Endothelial cell of umbilical vein (primary cell): ENCODE measurements around the gene COL6A2. TPM values are rescaled to one million over a fixed set of nuclear protein-coding genes. Genes with fewer than 3 reads are reported as not detected.

Experiments
- BruUV-seq: library from RNA; stranded (reverse); fragments of 400-500 nt; replicated peaks from 2 replicates; lab custom pipeline; 2021; lab: Mats Ljungman, UMichigan
- CTCF ChIA-PET: fragments of 300-600, 350-600 bp; sonication (Branson Sonifier 250); formaldehyde crosslinking; loops from one replicate; lab custom pipeline; 2021; ENCODE audit warnings: antibody characterized with exemption, inconsistent platforms; lab: Charles Lee
- POLR2A ChIA-PET: fragments of 300-600, 350-600 bp; sonication (Branson Sonifier 250); formaldehyde crosslinking; loops from one replicate; lab custom pipeline; 2021; ENCODE audit warnings: antibody characterized with exemption, inconsistent platforms; lab: Charles Lee
- DNase-seq: peaks from one replicate; pipeline ENCODE4 v3.0.0-alpha.2; 2011; ENCODE audit warnings: low read depth, low spot score
- FAIRE-seq: peaks from 2 replicates; lab custom pipeline; 2011; peaks lifted over from hg19 to GRCh38; lab: Jason Lieb, UNC
- H2AFZ ChIP-seq: 2 replicates; pipeline ENCODE4 v1.6.0; 2012; ENCODE audit warnings: low read depth, low read length, control low read depth, inconsistent platforms
- H3K27ac ChIP-seq: 2 replicates; pipeline ENCODE4 v1.5.1; 2011; ENCODE audit warnings: low read depth, mild to moderate bottlenecking, control low read depth, low read length, moderate library complexity; ENCODE audit not compliant: insufficient read depth
- H3K27me3 ChIP-seq, 2 experiments: 2 replicates each; pipeline versions ENCODE4 v1.6.0 to v1.6.1; 2011; ENCODE audit warnings: low read length in 2 of 2, mixed read lengths in 1 of 2; ENCODE audit not compliant: control insufficient read depth in 2 of 2, insufficient read depth in 2 of 2
- H3K36me3 ChIP-seq, 2 experiments: 2 replicates in 1 of 2; 3 replicates in 1 of 2; pipeline ENCODE4 v1.5.1; 2011; ENCODE audit warnings: low read length in 2 of 2, mild to moderate bottlenecking in 1 of 2, moderate library complexity in 1 of 2; ENCODE audit not compliant: control insufficient read depth in 2 of 2, insufficient read depth in 2 of 2; ENCODE audit errors: extremely low read depth in 1 of 2
- H3K4me1 ChIP-seq: 3 replicates; pipeline ENCODE4 v1.5.1; 2011; ENCODE audit warnings: mild to moderate bottlenecking, low read length; ENCODE audit not compliant: control insufficient read depth, insufficient read depth; ENCODE audit errors: extremely low read depth
- H3K4me2 ChIP-seq: 2 replicates; pipeline ENCODE4 v1.6.1; 2011; ENCODE audit warnings: low read length, control low read depth, mixed read lengths; ENCODE audit not compliant: insufficient read depth
- H3K4me3 ChIP-seq, 3 experiments: fragments of 200-600 bp in 1 of 3; sonication (generic), shearing (Covaris generic) in 1 of 3; replicated peaks in 1 of 3; 2 replicates each; pipeline ENCODE4 v1.5.1; 2011 to 2016; ENCODE audit warnings: control low read depth in 3 of 3, low read length in 3 of 3, mild to moderate bottlenecking in 2 of 3, inconsistent platforms in 1 of 3, low read depth in 1 of 3, moderate library complexity in 1 of 3; ENCODE audit not compliant: insufficient read depth in 1 of 3
- H3K79me2 ChIP-seq: 2 replicates; pipeline ENCODE4 v1.6.0; 2012; ENCODE audit warnings: low read length, inconsistent platforms; ENCODE audit not compliant: control insufficient read depth, insufficient read depth
- H3K9ac ChIP-seq: replicated peaks from 2 replicates; pipeline ENCODE3; 2011; ENCODE audit warnings: low read length, control low read depth; ENCODE audit not compliant: insufficient read depth; ENCODE audit errors: extremely low read depth
- H3K9me1 ChIP-seq: replicated peaks from 3 replicates; pipeline ENCODE4 v1.6.0; 2011; ENCODE audit warnings: mild to moderate bottlenecking, low read length; ENCODE audit not compliant: control insufficient read depth, insufficient read depth; ENCODE audit errors: extremely low read depth
- H3K9me3 ChIP-seq: replicated peaks from 2 replicates; pipeline ENCODE4 v1.5.1; 2012; ENCODE audit warnings: low read length, inconsistent platforms; ENCODE audit not compliant: control insufficient read depth, insufficient read depth
- H4K20me1 ChIP-seq: replicated peaks from 2 replicates; pipeline ENCODE3; 2011; ENCODE audit warnings: mild to moderate bottlenecking, low read length; ENCODE audit not compliant: control insufficient read depth, insufficient read depth; ENCODE audit errors: extremely low read depth
- EZH2 ChIP-seq: IDR thresholded peaks from 2 replicates; pipeline ENCODE4 v1.6.1; 2012; ENCODE audit warnings: borderline replicate concordance, low read depth, mild to moderate bottlenecking, moderate library complexity, low read length, inconsistent platforms; ENCODE audit not compliant: severe bottlenecking
- FOS ChIP-seq: IDR thresholded peaks from 2 replicates; pipeline ENCODE4 v1.6.1; 2011; ENCODE audit warnings: mild to moderate bottlenecking, low read length, moderate library complexity, borderline replicate concordance; ENCODE audit not compliant: insufficient read depth
- GATA2 ChIP-seq: IDR thresholded peaks from 2 replicates; pipeline ENCODE4 v1.7.0; 2011; ENCODE audit warnings: low read depth, mild to moderate bottlenecking, moderate library complexity, mixed read lengths, low read length; ENCODE audit not compliant: insufficient read length, insufficient read depth
- JUN ChIP-seq: IDR thresholded peaks from 2 replicates; pipeline ENCODE4 v1.6.1; 2011; ENCODE audit warnings: borderline replicate concordance, low read depth; ENCODE audit not compliant: insufficient read length, insufficient read depth
- MYC ChIP-seq: IDR thresholded peaks from one replicate; pipeline ENCODE4 v1.6.1; 2011; ENCODE audit warnings: mild to moderate bottlenecking, low read depth, low read length
- POLR2A ChIP-seq: IDR thresholded peaks from 2 replicates; pipeline ENCODE4 v1.6.1; 2012; ENCODE audit warnings: low read depth, mild to moderate bottlenecking, control low read depth, low read length
- POLR2AphosphoS5 ChIP-seq: IDR thresholded peaks from 2 replicates; pipeline ENCODE4 v1.6.1; 2012; ENCODE audit warnings: low read depth, mild to moderate bottlenecking, control low read depth, low read length, moderate library complexity; ENCODE audit not compliant: insufficient read depth
- dilution Hi-C: fragments of 300-500 bp; cut with MboI; formaldehyde crosslinking; loops from one replicate; pipeline ENCODE4 v1.15.0; 2019; ENCODE audit warnings: low sequenced_read_pairs; ENCODE audit not compliant: extremely low pct_ligation_motif_present
- intact Hi-C: fragments of 100-400 bp; cut with micrococcal nuclease; formaldehyde crosslinking; loops from one replicate; pipeline ENCODE4 v1.10.0; 2022
- polyA plus RNA-seq, 4 experiments: library from polyadenylated mRNA; depleted of rRNA in 3 of 4; stranded (reverse) in 3 of 4; unstranded in 1 of 4; fragments of >200 nt; gene quantifications; 2 replicates each; pipeline versions ENCODE4 v1.2.1 to v1.2.3, GENCODE V29; 2011 to 2012; ENCODE audit warnings: missing spikeins in 1 of 4
- total RNA-seq: library from RNA; stranded (reverse); gene quantifications from 2 replicates; pipeline ENCODE4 v1.2.3, GENCODE V29; 2021
- TF ChIP-seq, protein P1 (sequence below): IDR thresholded peaks from 2 replicates; pipeline ENCODE4 v1.6.1; 2011; ENCODE audit not compliant: insufficient read depth, insufficient read length
- TF ChIP-seq, protein P2 (sequence below), 2 donors: IDR thresholded peaks; 1 replicate in 1 of 2; 2 replicates in 1 of 2; pipeline ENCODE4 v1.5.1; 2011; ENCODE audit warnings: low read length in 2 of 2, mild to moderate bottlenecking in 2 of 2, moderate library complexity in 2 of 2, control low read depth in 1 of 2, inconsistent platforms in 1 of 2, low read depth in 1 of 2; ENCODE audit not compliant: insufficient read depth in 1 of 2; ENCODE audit errors: extremely low read depth in 1 of 2

Gene COL6A2
- total and polyA plus RNA-seq, 2 donors (not counting 3 experiments of a cell fraction or from before 2014, with no cell fraction given): 3.4 to 6.1 TPM

DNA sequence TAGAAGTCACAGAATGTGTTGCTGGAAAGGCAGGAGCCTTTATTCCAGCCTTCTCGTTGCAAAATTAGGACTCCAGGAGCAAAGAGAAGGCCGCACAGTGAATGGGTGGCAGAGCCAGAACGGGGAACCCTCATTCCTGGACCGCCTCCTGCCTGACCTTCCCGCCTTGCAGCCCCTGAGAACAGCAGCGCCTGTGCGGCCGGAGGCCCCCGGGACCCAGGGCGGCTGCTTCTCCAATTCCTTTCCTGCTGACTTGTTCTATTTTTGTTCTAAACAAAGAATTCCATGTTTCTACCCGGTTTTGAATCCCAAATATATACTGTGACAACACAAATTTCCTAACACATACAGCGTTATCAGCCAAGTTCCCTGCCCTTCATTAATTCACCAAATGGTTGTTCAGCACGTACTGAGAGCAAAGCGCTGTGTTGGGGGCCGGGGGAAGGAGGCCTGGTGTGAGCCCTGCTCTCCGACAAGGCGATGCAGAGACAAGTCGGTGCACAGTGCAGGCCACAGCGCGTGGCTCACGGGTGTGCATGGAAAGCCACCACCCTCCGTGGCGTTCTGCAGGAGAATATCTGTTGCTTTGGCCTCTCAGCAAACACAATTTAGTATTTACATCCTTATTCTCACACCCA is 31.9 kb upstream of the COL6A2 start:
- no peaks in the 10 kb centered on the region for H3K9me1 ChIP-seq
- no peak overlapping the region for H3K4me2 ChIP-seq
- H3K4me3 ChIP-seq: no peak overlapping the region
- H3K9ac ChIP-seq: no peak overlapping the region
- dilution Hi-C loops: no loop called here
- intact Hi-C loops: no loop called here
- POLR2A ChIA-PET: no interaction called here
- DNase-seq (no peak), FAIRE-seq (no peak)
- CTCF ChIA-PET: interaction anchor here (1.4 kb wide), 1 partner anchor 92 kb away, joined by 5 read pairs; no protein-coding TSS in a partner anchor
- TF ChIP-seq POLR2A: no peak
- no peak for TF ChIP-seq JUN
- no peak for TF ChIP-seq EZH2
- TF ChIP-seq, protein P1, sequence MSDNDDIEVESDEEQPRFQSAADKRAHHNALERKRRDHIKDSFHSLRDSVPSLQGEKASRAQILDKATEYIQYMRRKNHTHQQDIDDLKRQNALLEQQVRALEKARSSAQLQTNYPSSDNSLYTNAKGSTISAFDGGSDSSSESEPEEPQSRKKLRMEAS: no peak
- no peak for TF ChIP-seq POLR2AphosphoS5
- TF ChIP-seq FOS: no peak
- no peak for TF ChIP-seq GATA2
- no peak for TF ChIP-seq MYC
- TF ChIP-seq, protein P2, sequence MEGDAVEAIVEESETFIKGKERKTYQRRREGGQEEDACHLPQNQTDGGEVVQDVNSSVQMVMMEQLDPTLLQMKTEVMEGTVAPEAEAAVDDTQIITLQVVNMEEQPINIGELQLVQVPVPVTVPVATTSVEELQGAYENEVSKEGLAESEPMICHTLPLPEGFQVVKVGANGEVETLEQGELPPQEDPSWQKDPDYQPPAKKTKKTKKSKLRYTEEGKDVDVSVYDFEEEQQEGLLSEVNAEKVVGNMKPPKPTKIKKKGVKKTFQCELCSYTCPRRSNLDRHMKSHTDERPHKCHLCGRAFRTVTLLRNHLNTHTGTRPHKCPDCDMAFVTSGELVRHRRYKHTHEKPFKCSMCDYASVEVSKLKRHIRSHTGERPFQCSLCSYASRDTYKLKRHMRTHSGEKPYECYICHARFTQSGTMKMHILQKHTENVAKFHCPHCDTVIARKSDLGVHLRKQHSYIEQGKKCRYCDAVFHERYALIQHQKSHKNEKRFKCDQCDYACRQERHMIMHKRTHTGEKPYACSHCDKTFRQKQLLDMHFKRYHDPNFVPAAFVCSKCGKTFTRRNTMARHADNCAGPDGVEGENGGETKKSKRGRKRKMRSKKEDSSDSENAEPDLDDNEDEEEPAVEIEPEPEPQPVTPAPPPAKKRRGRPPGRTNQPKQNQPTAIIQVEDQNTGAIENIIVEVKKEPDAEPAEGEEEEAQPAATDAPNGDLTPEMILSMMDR (IDR thresholded peaks at IDR 0.05; ENCODE audit: extremely low read depth in 1 of 2, insufficient read depth in 1 of 2, low read depth in 1 of 2, low read length in 2 of 2): no peak
- H3K27ac ChIP-seq: no peak overlapping the region
- H3K4me1 ChIP-seq: no peaks in the 10 kb centered on the region
- no peaks in the 10 kb centered on the region for H3K36me3 ChIP-seq
- H3K27me3 ChIP-seq: peaks cover 20 to 23% of the 10 kb centered on the region in 2 experiments
- no TSS peak for BruUV-seq
- no peaks in the 10 kb centered on the region for H4K20me1 ChIP-seq
- no peaks in the 10 kb centered on the region for H3K79me2 ChIP-seq
- no peaks in the 10 kb centered on the region for H3K9me3 ChIP-seq
- H2AFZ ChIP-seq: no peak overlapping the region
